NCI-H2196 (cell line): ENCODE measurements around the gene HOXD9.

Experiments used
- DNase-seq: peaks from one replicate; lab custom pipeline; 2025; ENCODE audit not compliant: unreplicated experiment; lab: John Stamatoyannopoulos, UW

The HOXD9 gene

GRCh38 chr2:176122683-176123410 is at the start of gene HOXD9:
HOXD9 (plus strand) TSS chr2:176122719; CDS start chr2:176122769, 50 bp downstream.
- DNase-seq, result no peak

- no peak for DNase-seq
Measured at GRCh38 chr2:176072951-176073904, 49.3 kb upstream of the HOXD9 start.

- no peak for DNase-seq
Measured at GRCh38 chr2:176074919-176075425, 47.5 kb upstream of the HOXD9 start.

- DNase-seq, result no peak
Measured at GRCh38 chr2:176075481-176075880, 47.0 kb upstream of the HOXD9 start.

- no peak for DNase-seq
Measured at GRCh38 chr2:176076063-176076462, 46.5 kb upstream of the HOXD9 start.

- DNase-seq, result no peak
Measured at GRCh38 chr2:176076796-176077195, 45.7 kb upstream of the HOXD9 start.

GRCh38 chr2:176078541-176079284 is 43.8 kb upstream of the HOXD9 start:
- no peak for DNase-seq

GRCh38 chr2:176079285-176079830 is 43.2 kb upstream of the HOXD9 start:
- DNase-seq, result no peak

- no peak for DNase-seq
Measured at GRCh38 chr2:176079831-176080539, 42.5 kb upstream of the HOXD9 start.

GRCh38 chr2:176080540-176081375 is 41.8 kb upstream of the HOXD9 start:
- DNase-seq, result no peak

- DNase-seq, result no peak
Measured at GRCh38 chr2:176081376-176081836, 41.1 kb upstream of the HOXD9 start.

- DNase-seq, result no peak
Measured at GRCh38 chr2:176081837-176082524, 40.5 kb upstream of the HOXD9 start.

- no peak for DNase-seq
Measured at GRCh38 chr2:176082525-176082823, 40.0 kb upstream of the HOXD9 start.

- no peak for DNase-seq
Measured at GRCh38 chr2:176082824-176083751, 39.4 kb upstream of the HOXD9 start.

- no peak for DNase-seq
Measured at GRCh38 chr2:176083796-176084261, 38.7 kb upstream of the HOXD9 start, which contains the start of gene EVX2. EVX2 (minus strand) TSS chr2:176083962; CDS start chr2:176083776, 186 bp downstream.

- DNase-seq, result no peak
Measured at GRCh38 chr2:176084611-176085119, 37.9 kb upstream of the HOXD9 start.

GRCh38 chr2:176085120-176085788 is 37.3 kb upstream of the HOXD9 start:
- no peak for DNase-seq
